22Rv1 (cell line): ENCODE measurements around the gene TAF1.

Experiments used
- ZFX ChIP-seq: fragments of 450-650 bp; IDR thresholded peaks from 2 replicates; pipeline ENCODE4 v1.6.1; 2017; ENCODE audit warnings: antibody characterized with exemption, borderline replicate concordance
- TF ChIP-seq, protein P1 (sequence below): fragments of 450-650 bp; IDR thresholded peaks from 2 replicates; pipeline ENCODE4 v1.5.1; 2017; ENCODE audit warnings: mild to moderate bottlenecking

DNA sequence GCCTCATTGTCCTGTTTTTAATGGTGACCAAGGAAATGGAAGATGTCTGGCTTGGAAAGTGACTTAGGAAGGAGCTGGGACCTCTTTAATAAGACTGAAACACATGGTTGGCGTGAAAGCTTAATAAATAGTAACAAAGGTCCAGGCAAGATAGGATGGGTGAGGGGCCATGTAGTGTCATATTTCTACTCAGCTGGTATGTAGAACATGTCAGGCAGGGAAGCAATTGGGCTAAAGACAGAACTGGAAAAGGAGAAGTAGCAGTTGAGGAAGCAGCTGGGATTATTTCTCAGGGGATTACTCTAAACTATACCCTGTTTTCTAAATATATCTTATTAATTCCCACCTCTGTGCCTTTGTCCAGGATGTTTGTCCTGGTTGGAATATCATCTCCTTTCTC is 46.0 kb upstream of the TAF1 start:
- TF ChIP-seq, protein P1, sequence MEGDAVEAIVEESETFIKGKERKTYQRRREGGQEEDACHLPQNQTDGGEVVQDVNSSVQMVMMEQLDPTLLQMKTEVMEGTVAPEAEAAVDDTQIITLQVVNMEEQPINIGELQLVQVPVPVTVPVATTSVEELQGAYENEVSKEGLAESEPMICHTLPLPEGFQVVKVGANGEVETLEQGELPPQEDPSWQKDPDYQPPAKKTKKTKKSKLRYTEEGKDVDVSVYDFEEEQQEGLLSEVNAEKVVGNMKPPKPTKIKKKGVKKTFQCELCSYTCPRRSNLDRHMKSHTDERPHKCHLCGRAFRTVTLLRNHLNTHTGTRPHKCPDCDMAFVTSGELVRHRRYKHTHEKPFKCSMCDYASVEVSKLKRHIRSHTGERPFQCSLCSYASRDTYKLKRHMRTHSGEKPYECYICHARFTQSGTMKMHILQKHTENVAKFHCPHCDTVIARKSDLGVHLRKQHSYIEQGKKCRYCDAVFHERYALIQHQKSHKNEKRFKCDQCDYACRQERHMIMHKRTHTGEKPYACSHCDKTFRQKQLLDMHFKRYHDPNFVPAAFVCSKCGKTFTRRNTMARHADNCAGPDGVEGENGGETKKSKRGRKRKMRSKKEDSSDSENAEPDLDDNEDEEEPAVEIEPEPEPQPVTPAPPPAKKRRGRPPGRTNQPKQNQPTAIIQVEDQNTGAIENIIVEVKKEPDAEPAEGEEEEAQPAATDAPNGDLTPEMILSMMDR, result no peak
- no peak for TF ChIP-seq ZFX
